ENCODE results near the gene ZNF157.
"Not testable (repeated sequence)": the region's sequence is repeated elsewhere in the genome, so short reads cannot be mapped to it uniquely, and the experiment has no call there.

Gene ZNF157

DNA sequence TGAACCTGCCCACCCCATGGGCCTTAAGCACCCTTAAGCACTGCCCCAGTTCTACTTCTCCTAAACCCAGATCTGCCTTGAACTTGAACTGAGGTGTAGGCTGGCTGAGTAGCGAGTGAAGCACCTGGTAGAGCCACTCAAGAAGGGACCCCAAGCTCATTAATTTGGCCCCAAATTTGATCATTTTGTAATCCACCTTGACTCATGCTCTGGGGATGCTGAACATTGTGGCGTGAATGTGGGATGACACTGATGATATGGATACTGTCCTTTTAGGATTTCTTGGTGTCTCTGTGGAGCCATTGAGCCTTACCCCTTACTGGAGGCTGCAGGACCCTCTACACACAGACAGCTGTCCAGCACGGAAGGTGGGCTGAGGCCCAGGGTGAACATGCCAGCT lies at the start of gene ZNF157:
Gene ZNF157, plus strand, starts transcription at position 301 of the 400 bp plus-strand sequence. Its CDS starts 91 bp downstream, at position 392.
- no peak within 1 kb of the TSS for H3K4me3 ChIP-seq (ENCODE audit: low read depth, low read length)
- TF ChIP-seq, protein P1, sequence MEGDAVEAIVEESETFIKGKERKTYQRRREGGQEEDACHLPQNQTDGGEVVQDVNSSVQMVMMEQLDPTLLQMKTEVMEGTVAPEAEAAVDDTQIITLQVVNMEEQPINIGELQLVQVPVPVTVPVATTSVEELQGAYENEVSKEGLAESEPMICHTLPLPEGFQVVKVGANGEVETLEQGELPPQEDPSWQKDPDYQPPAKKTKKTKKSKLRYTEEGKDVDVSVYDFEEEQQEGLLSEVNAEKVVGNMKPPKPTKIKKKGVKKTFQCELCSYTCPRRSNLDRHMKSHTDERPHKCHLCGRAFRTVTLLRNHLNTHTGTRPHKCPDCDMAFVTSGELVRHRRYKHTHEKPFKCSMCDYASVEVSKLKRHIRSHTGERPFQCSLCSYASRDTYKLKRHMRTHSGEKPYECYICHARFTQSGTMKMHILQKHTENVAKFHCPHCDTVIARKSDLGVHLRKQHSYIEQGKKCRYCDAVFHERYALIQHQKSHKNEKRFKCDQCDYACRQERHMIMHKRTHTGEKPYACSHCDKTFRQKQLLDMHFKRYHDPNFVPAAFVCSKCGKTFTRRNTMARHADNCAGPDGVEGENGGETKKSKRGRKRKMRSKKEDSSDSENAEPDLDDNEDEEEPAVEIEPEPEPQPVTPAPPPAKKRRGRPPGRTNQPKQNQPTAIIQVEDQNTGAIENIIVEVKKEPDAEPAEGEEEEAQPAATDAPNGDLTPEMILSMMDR (IDR thresholded peaks at IDR 0.05; ENCODE audit: low read depth, low read length, missing control alignments) = no peak
- in situ Hi-C loops (cut with HindIII; ENCODE audit: low sequenced_read_pairs) = no loop called here
- no peak for DNase-seq (ENCODE audit: low read depth)

DNA sequence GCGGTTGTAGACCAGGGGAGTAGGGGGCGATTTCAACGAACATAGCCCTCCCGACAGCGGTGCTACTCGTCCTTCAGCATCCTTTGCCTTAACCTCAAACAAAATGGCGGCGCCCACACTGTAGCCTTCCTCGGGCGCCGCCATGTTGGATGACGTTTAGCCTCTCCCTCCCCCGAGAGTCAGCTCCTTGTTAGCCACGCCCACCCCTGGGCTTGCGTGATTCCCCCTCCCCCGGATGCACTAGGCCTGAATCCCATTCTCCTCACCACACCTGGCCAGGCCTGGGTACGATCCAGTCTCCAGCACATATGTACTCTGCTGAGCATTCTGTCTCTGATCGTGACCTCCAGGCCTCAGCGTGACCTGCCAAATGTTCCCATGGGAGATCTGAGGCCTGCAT lies 49.0 kb upstream of the ZNF157 start:
- H3K4me3 ChIP-seq (ENCODE audit: low read depth, low read length) = no peak overlapping the region
- TF ChIP-seq, protein P1 (IDR thresholded peaks at IDR 0.05; ENCODE audit: low read depth, low read length, missing control alignments) = no peak
- in situ Hi-C loops (cut with HindIII; ENCODE audit: low sequenced_read_pairs) = no loop called here
- DNase-seq (ENCODE audit: low read depth) = peak; percentile 20

DNA sequence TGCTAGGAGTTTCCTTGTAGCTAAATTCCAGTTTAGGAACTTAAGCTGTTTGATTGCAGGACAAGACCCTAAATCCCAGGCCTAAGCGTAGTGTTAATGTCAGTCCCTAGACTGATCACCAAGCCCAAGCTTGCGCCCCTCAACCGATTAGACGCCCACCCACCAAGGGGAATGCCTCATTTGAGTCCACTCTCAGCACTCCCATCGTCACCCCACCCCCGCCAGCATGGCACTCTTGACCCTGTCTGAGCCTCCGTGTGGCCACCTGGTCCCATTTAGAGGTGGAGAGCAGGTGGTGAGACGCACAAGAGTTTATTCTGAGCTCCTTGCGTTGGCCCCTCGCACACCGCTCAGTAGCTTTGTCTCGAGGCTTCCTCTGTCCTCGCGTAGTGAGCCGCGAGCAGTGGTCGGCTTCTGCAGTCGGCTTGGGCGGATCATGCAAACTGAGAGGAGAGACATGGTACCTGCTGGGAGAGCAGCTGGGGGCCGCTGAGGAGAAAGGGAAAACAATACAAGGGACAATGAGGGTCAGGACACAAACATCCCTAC lies 48.5 kb upstream of the ZNF157 start:
- TF ChIP-seq, protein P1 (IDR thresholded peaks at IDR 0.05; ENCODE audit: low read depth, low read length, missing control alignments) = no peak
- H3K4me3 ChIP-seq (ENCODE audit: low read depth, low read length) = no peak overlapping the region
- no peak for DNase-seq (ENCODE audit: low read depth)
- in situ Hi-C loops (cut with HindIII; ENCODE audit: low sequenced_read_pairs) = no loop called here

DNA sequence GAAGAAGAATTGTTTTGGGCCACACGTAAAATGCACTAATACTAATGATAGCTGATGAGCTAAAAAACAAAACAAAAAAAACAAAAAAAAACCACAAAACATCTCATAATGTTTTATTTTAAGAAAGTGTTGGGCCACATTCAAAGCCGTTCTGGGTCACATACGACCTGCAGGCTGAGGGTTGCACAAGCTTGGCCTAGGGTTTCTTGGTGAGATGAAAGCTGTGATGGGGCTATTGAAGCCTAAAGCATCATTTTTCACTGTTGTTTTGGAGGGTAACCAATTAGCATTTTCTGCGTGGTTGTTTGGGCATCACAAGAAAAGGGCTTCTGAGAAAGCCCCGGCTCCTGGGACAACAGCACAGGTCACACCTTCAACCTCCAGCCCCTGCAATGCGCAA lies 42.5 kb upstream of the ZNF157 start:
- in situ Hi-C loops (cut with HindIII; ENCODE audit: low sequenced_read_pairs) = no loop called here
- no peak for DNase-seq (ENCODE audit: low read depth)
- TF ChIP-seq, protein P1 (IDR thresholded peaks at IDR 0.05; ENCODE audit: low read depth, low read length, missing control alignments) = no peak
- no peak overlapping the region for H3K4me3 ChIP-seq (ENCODE audit: low read depth, low read length)

DNA sequence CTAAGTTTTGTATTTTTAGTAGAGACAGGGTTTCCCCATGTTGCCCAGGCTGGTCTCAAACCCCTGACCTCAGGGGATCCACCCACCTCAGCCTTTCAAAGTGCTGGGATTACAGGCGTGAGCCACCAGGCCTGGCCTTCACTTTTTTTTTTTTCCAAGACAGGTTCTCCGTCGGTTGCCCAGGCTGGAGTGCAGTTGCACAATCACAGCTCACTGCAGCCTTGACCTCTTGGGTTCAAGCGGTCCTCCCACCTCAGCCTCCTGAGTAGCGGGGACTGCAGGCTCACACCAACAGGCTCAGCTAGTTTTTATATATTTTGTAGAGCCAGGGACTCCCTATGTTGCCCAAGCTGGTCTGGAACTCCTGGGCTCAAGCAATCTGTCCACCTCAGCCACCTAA lies 37.6 kb upstream of the ZNF157 start:
- DNase-seq (ENCODE audit: low read depth); H3K4me3 ChIP-seq (ENCODE audit: low read depth, low read length); in situ Hi-C loops (cut with HindIII; ENCODE audit: low sequenced_read_pairs): not testable (repeated sequence)

DNA sequence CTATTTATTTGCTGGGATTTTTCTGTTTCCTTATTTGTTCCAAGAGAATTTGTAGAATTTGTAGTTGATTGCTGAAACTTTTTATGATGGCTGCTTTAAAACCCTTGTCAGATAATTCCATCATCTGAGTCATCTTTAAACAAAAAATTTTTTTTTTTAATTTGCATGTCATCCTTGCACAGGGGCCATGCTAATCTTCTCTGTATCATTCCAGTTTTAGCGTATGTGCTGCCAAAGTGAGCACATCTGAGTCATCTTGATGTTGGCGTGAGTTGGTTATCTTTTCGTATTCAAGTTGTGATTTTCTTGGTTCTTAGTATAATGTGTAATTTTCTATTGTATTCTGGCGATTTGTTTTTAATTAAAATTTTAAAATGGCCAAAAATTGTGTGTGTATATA lies 18.7 kb upstream of the ZNF157 start:
- TF ChIP-seq, protein P1 (IDR thresholded peaks at IDR 0.05; ENCODE audit: low read depth, low read length, missing control alignments) = no peak
- in situ Hi-C loops (cut with HindIII; ENCODE audit: low sequenced_read_pairs) = no loop called here
- no peak for DNase-seq (ENCODE audit: low read depth)
- no peak overlapping the region for H3K4me3 ChIP-seq (ENCODE audit: low read depth, low read length)

DNA sequence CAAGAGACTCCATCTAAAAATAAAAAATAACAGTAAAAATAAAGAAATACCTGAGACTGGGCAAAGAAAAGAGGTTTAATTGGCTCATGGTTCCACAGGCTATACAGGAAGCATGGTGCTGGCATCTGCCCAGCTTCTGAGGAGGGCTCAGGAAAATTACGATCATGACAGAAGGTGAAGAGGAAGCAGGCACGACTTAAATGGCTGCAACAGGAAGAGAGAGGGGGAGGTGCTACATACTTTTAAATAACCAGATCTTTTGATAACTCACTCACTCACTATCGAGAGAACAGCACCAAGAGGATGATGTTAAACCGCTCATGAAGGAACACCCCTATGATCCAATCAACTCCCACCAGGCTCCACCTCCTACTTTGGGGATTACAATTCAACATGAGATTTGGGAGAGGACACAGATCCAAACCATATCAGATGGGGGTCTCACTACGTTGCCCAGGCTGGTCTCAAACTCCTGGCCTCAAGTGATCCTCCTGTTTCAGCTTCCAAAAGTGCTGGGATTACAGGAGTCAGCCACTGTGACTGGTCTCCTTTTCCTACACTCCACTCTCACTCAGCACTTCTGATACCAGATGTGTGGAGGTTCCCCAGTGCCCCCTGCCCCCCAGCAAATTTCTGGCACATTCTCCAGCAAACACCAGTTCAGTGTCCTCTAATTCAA lies 11.9 kb upstream of the ZNF157 start:
- in situ Hi-C loops (cut with HindIII; ENCODE audit: low sequenced_read_pairs) = no loop called here
- DNase-seq (ENCODE audit: low read depth) = no peak
- TF ChIP-seq, protein P1 (IDR thresholded peaks at IDR 0.05; ENCODE audit: low read depth, low read length, missing control alignments) = no peak
- H3K4me3 ChIP-seq (ENCODE audit: low read depth, low read length) = no peak overlapping the region

Data from astrocyte of the cerebellum (primary cell).